Measurements from ENCODE around the gene FUT6.
"Not testable (repeated sequence)": the region's sequence is repeated elsewhere in the genome, so short reads cannot be mapped to it uniquely, and the experiment has no call there.

Gene FUT6

DNA sequence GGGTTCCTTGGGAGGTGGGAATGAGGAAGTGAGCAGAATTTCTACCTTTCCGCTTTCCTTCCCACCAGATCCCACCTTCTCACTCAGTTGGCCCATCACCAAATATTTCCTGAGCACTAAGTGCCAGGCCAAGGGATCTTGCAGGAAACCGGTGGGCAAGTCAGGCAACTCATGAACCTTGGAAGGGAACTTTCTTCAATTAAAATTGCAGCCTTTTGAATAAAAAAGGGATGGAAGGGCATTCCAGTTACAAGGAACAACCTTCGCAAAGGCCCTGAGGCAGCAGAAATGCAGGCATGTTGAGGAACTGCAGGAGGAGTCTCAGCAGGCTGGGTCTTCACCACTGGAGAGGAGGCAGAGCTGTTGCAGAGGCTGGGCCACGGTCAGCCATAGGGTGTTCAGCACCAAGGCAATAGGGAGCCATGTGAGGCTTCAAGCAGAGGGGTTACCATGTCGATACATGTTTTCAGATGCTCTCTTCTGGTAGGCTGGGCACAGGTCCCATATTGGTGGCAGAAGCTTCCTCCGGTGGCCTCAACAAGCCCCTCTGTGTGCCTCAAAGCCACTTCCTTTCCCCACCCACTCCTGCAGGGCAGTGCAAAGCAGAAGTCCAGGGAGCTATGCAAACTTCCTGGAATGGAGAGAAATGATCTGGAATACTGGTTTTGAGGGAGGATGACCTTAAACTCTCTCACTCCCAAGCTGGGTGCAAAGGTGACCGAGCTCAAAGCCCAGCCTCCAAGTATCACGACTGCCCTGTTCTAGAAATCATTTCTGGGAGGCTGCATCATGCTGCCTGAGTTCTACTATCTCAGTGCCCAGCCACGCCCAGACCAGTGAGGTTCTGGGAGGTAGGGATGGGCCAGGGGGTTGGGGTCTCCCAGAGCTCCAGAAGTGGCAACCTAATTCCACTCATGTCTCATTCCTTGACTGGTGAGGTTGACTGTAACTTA, at the start of gene FUT6:
FUT6 (minus strand) TSS at position 638 of the 953 bp plus-strand sequence. CDS start 7,135 bp downstream, outside the sequence.
- no peak for DNase-seq

- DNase-seq = not testable (repeated sequence)
Measured at GRCh38 chr19:5884065-5884811, 44.7 kb upstream of the FUT6 start.

DNA sequence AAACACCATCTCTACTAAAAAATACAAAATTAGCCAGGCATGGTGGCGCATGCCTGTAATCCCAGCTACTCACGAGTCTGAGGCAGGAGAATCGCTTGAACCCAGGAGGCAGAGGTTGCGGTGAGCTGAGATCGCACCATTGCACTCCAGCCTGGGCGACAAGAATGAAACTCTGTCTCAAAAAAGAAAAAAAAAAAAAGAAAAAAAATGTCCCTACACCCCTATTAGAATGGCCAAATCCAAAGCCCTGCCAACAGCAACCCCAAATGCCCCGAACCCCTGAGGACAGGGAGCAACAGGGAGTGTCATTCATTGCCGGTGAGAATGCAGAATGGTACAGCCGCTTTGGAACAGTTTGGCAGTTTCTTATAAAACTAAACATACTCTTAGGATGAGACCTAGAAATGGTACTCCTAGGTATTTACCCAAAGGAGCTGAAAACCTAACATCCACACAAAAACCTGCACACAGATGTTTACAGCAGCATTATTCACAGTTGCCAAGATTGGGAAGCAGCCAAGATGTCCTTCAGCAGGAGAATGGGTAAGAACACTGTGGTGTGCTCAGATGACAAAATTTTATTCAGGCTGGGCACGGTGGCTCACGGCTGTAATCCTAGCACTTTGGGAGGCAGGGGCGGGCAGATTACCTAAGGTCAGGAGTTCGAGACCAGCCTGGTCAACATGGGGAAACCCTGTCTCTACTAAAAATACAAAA, 43.8 kb upstream of the FUT6 start:
- DNase-seq = not testable (repeated sequence)

DNA sequence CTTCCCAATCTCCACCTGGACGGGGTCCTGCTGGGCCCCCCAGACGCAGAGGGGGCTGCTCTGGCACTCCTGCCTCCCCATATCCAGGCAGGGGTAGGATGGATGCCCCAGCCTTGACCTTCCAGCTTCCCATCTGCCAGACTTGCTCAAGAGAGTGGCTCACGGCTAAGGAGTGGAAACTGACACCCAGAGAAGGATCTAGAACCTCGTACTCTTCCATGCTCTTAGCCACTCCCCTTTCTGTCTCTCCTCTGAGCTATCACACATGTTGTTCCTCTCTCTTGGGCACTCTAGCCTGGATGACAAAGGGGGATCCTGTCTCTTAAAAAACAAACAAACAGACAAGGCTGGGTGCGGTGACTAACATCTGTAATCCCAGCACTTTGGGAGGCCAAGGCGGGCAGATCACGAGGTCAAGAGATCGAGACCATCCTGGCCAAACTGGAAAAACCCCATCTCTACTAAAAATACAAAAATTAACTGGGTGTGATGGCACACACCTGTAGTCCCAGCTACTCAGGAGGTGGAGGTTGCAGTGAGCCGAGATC, 43.0 kb upstream of the FUT6 start:
- DNase-seq = no peak

DNA sequence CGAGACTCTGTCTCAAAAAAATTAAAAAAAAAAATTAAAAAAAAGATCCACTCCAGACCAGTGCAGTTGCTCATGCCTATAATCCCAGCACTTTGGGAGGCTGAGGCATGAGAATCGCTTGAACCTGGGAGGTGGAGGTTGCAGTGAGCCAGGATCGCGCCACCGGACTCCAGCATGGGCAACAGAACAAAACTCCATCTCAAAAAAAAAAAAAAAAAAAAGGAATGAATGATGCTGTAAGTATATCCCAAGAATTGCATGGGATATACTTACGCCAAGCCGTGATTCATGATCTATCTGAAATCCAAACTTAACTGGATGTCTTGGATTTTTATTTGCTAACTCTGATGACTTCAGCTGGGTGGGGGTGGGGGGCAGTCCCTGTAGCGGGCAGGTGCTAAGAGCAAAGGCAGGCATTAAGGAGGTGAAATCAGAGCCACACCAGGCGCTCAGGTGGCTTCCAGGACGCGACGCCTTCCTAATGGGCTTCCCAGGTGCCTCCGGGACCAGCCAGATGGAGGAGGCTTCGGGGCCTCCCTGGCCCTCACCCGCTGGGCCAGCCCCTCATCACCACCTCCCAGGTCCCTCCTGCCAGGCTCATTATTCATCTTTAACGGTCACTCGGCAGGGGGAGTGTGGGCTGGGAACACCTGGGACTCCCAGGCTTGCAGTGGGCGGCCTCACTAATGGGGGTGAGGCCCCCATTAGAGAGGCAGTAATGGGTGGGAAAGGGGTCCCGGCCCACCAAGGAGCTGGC, 42.2 kb upstream of the FUT6 start:
- no peak for DNase-seq

- DNase-seq = no peak
Measured at GRCh38 chr19:5880604-5881078, 41.1 kb upstream of the FUT6 start.

- DNase-seq = no peak
Measured at GRCh38 chr19:5880196-5880595, 40.7 kb upstream of the FUT6 start.

- no peak for DNase-seq
Measured at GRCh38 chr19:5877882-5878281, 38.4 kb upstream of the FUT6 start.

DNA sequence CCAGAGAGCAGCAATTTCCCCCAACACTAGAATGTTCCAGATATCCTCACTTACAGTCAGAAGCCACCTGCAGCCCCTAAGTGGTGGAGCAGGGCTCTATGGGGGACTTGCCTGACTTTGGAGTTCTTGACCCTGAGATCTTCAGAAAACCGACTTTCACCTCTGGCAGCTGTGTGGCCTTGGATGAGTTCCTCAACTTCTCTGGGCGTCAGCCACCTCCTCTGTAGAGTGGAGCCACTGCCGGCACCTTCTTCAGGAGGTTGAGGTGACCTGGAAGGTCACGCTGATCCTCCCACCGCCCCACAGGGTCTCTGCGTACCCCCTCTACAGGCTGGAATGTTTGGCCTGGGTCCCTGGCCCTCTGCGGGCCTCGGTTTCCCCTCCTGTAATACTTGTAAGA, 37.9 kb upstream of the FUT6 start:
- no peak for DNase-seq

GRCh38 chr19:5874496-5874895, 35.0 kb upstream of the FUT6 start:
- DNase-seq = not testable (repeated sequence)

- DNase-seq = no peak
Measured at GRCh38 chr19:5873617-5874199, 34.2 kb upstream of the FUT6 start.

DNA sequence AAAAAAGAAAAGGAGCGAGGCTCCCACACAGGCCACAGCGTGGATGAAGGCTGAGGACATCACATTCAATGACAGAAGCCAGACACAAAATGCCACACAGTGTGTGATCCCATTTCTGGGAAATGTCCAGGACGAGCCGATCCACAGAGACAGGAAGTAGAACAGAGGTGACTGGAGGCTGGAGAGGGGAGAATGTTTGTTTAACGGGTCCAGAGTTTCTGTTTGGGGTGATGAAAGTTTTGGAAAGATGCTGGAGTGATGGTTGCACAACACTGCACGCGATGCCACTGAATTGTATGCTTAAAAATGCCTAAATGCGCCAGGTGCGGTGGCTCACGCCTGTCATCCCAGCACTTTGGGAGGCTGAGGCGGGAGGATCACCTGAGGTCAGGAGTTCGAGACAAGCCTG, 31.5 kb upstream of the FUT6 start:
- DNase-seq = no peak

GRCh38 chr19:5867201-5868136, 28.0 kb upstream of the FUT6 start:
- DNase-seq = no peak

GRCh38 chr19:5865772-5866171, 26.3 kb upstream of the FUT6 start:
- no peak for DNase-seq

- no peak for DNase-seq
Measured at GRCh38 chr19:5864725-5865486, 25.4 kb upstream of the FUT6 start.

DNA sequence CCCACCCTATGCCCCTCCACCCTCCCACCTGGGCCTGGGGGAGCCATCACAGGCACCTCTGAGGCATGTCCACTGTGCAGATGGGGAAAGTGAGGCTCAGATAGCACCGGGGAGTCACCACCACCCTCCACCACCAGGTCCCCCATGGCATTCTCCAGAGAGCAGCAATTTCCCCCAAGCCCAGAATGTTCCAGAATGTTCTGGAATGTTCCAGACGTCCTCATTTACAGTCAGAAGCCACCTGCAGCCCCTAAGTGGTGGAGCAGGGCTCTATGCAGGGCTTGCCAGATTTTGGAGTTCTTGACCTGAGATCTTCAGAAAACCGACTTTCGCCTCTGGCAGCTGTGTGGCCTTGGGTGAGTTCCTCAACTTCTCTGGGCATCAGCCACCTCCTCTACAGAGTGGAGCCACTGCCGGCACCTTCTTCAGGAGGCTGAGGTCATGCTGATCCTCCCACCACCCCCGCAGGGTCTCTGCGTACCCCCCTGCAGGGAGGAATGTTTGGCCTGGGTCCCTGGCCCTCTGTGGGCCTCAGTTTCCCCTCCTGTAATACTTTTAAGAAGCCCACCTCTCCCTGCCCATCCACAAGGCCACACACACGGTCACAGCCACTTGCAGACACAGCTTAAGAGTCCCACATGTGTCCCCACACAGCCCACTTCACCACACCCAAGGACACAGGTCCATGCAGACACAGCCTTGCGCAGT, 24.7 kb upstream of the FUT6 start:
- DNase-seq = no peak

GRCh38 chr19:5863030-5863665, 23.6 kb upstream of the FUT6 start:
- no peak for DNase-seq
